Liver (tissue), 9 donors: ENCODE results near the gene TMEM100. TPM values are rescaled to one million over a fixed set of nuclear protein-coding genes. Genes with fewer than 3 reads are reported as not detected.

ENCODE experiments used
- DNase-seq: peaks from one replicate; pipeline ENCODE4 v3.0.0-alpha.2; 2017; ENCODE audit warnings: low spot score
- H3K27ac ChIP-seq, 2 donors: one replicate each; pipeline ENCODE4 v1.7.0; 2013; ENCODE audit warnings: inconsistent platforms in 2 of 2, low read length in 2 of 2, control low read depth in 1 of 2, low read depth in 1 of 2, mild to moderate bottlenecking in 1 of 2
- H3K27me3 ChIP-seq, 4 donors: one replicate each; pipeline versions ENCODE4 v1.6.1 to v1.7.0; 2013; ENCODE audit warnings: low read length in 3 of 4, inconsistent platforms in 1 of 4, mild to moderate bottlenecking in 1 of 4, moderate library complexity in 1 of 4; ENCODE audit not compliant: control insufficient read depth in 4 of 4, insufficient read depth in 4 of 4
- H3K36me3 ChIP-seq, 4 donors: one replicate each; pipeline versions ENCODE4 v1.6.1 to v1.7.0; 2013; ENCODE audit warnings: low read length in 3 of 4, mild to moderate bottlenecking in 3 of 4, low read depth in 1 of 4, moderate library complexity in 1 of 4; ENCODE audit not compliant: control insufficient read depth in 4 of 4, insufficient read depth in 3 of 4
- H3K4me1 ChIP-seq, 4 donors: one replicate each; pipeline versions ENCODE4 v1.6.1 to v1.7.0; 2013; ENCODE audit warnings: low read length in 3 of 4, mild to moderate bottlenecking in 3 of 4, moderate library complexity in 1 of 4; ENCODE audit not compliant: control insufficient read depth in 4 of 4, insufficient read depth in 4 of 4
- H3K4me3 ChIP-seq, 3 donors: one replicate each; pipeline versions ENCODE4 v1.6.1 to v1.7.0; 2013; ENCODE audit warnings: low read length in 3 of 3, control low read depth in 1 of 3, low read depth in 1 of 3, mild to moderate bottlenecking in 1 of 3
- H3K9ac ChIP-seq, 2 donors: one replicate each; pipeline ENCODE4 v1.7.0; 2013; ENCODE audit warnings: low read length in 2 of 2, mild to moderate bottlenecking in 2 of 2, moderate library complexity in 2 of 2, control low read depth in 1 of 2, low read depth in 1 of 2
- H3K9me3 ChIP-seq, 4 donors: one replicate each; pipeline versions ENCODE4 v1.6.1 to v1.7.0; 2013; ENCODE audit warnings: low read length in 3 of 4; ENCODE audit not compliant: control insufficient read depth in 4 of 4
- ATF3 ChIP-seq: IDR thresholded peaks from 2 replicates; pipeline ENCODE4 v1.6.1; 2016; ENCODE audit warnings: antibody characterized with exemption
- CTCF ChIP-seq: fragments of 150-350 bp; IDR thresholded peaks from 2 replicates; pipeline ENCODE4 v1.5.1; 2017; ENCODE audit warnings: improper control_type of control experiment, low read depth, low read length; ENCODE audit not compliant: missing input control
- EGR1 ChIP-seq, 2 donors: IDR thresholded peaks; 2 replicates each; pipeline ENCODE4 v1.6.1; 2016 to 2018; ENCODE audit warnings: antibody characterized with exemption in 2 of 2, low read depth in 2 of 2
- HNF4A ChIP-seq, 2 donors: conservative IDR thresholded peaks; 2 replicates each; pipeline ENCODE4 v1.6.1; 2016; ENCODE audit warnings: antibody characterized with exemption in 2 of 2, mild to moderate bottlenecking in 2 of 2
- MAX ChIP-seq: IDR thresholded peaks from 2 replicates; pipeline ENCODE4 v1.6.1; 2016; ENCODE audit warnings: antibody characterized with exemption
- NR2F2 ChIP-seq: IDR thresholded peaks from 2 replicates; pipeline ENCODE4 v1.6.1; 2016; ENCODE audit warnings: antibody characterized with exemption
- RAD21 ChIP-seq, 2 donors: IDR thresholded peaks; 2 replicates each; pipeline ENCODE4 v1.6.1; 2016; ENCODE audit warnings: antibody characterized with exemption in 2 of 2, mild to moderate bottlenecking in 2 of 2
- REST ChIP-seq: IDR thresholded peaks from 2 replicates; pipeline ENCODE4 v1.6.1; 2016; ENCODE audit warnings: antibody characterized with exemption, mild to moderate bottlenecking
- RXRA ChIP-seq, 2 donors: IDR thresholded peaks; 2 replicates each; pipeline ENCODE4 v1.6.1; 2017 to 2018; ENCODE audit warnings: antibody characterized with exemption in 2 of 2, mild to moderate bottlenecking in 1 of 2
- SP1 ChIP-seq: IDR thresholded peaks from 2 replicates; pipeline ENCODE4 v1.6.1; 2018; ENCODE audit warnings: antibody characterized with exemption, mild to moderate bottlenecking
- TAF1 ChIP-seq: conservative IDR thresholded peaks from 2 replicates; pipeline ENCODE4 v1.6.1; 2016; ENCODE audit warnings: antibody characterized with exemption, mild to moderate bottlenecking
- YY1 ChIP-seq: IDR thresholded peaks from 2 replicates; pipeline ENCODE4 v1.6.1; 2016; ENCODE audit warnings: antibody characterized with exemption, mild to moderate bottlenecking
- WGBS: extraction: QIAGEN DNeasy Blood & Tissue Kit; methylation state at CpG from one replicate; pipeline ENCODE4 v1.1.7; 2013; 5-methylcytosine and 5-hydroxymethylcytosine counted together
- polyA plus RNA-seq, 2 donors: library from polyadenylated mRNA; stranded (reverse) in 1 of 2; unstranded in 1 of 2; fragments of 200-250 nt in 1 of 2; fragments of >200 nt in 1 of 2; fragmentation: Nextera tagmentation in 1 of 2; extraction: Ambion mirVana in 1 of 2; gene quantifications; one replicate each; pipeline versions ENCODE4 v1.2.1 to v1.2.3, GENCODE V29; 2013 to 2015
- total RNA-seq, 2 donors: library from RNA; depleted of rRNA; stranded (reverse); fragments of >200 nt; gene quantifications; one replicate each; pipeline ENCODE4 v1.2.3, GENCODE V29; 2014
- donor health status: healthy.
- donor health status: healthy.
- donor health status: healthy.
- donor health status: healthy.
- donor health status: healthy.

TMEM100 gene
- total and polyA plus RNA-seq, 4 donors, result 0.09 to 4.8 (median 2.3) TPM

- Histone ChIP-seq H3K27ac (no peak overlapping the region), H3K27me3 (no peaks in the 10 kb centered on the region), H3K9me3 (no peaks in the 10 kb centered on the region), H3K4me3 (no peak overlapping the region), H3K9ac (no peak overlapping the region), H3K4me1 (peaks cover 2 to 36% (median 23%) of the 10 kb centered on the region in 4 donors), H3K36me3 (no peaks in the 10 kb centered on the region)
- 83% methylated on average over 1 of the region's 1 CpG for WGBS
- DNase-seq, result no peak
- TF ChIP-seq ATF3 (no peak), CTCF (no peak), MAX (no peak), TAF1 (no peak), HNF4A (conservative IDR thresholded peaks at IDR 0.05) (no peak), NR2F2 (no peak), YY1 (no peak)
Measured at GRCh38 chr17:55729484-55729883, 6.8 kb upstream of the TMEM100 start.

- no peak for TF ChIP-seq RXRA (IDR thresholded peaks at IDR 0.05)
- TF ChIP-seq REST, result no peak
- no peak for TF ChIP-seq ATF3
- TF ChIP-seq HNF4A (conservative IDR thresholded peaks at IDR 0.05), result no peak
- TF ChIP-seq MAX, result no peak
- TF ChIP-seq SP1, result no peak
- no peak for TF ChIP-seq RAD21 (IDR thresholded peaks at IDR 0.05)
- no peak for TF ChIP-seq TAF1
- TF ChIP-seq EGR1 (IDR thresholded peaks at IDR 0.05; ENCODE audit: low read depth in 2 of 2), result no peak
- TF ChIP-seq NR2F2, result no peak
- no peak for TF ChIP-seq YY1
- WGBS, result 89% methylated on average over 5 of the region's 5 CpGs
- no peaks in the 10 kb centered on the region for H3K27me3 ChIP-seq
- H3K9me3 ChIP-seq, result no peaks in the 10 kb centered on the region
- no peak overlapping the region for H3K4me3 ChIP-seq
- DNase-seq, result no peak
- no peak overlapping the region for H3K27ac ChIP-seq
- no peaks in the 10 kb centered on the region for H3K36me3 ChIP-seq
- H3K4me1 ChIP-seq, result peaks cover 2 to 33% (median 23%) of the 10 kb centered on the region in 4 donors
- no peak overlapping the region for H3K9ac ChIP-seq
Measured at GRCh38 chr17:55728833-55729232, 6.2 kb upstream of the TMEM100 start.
